Endothelial cell of umbilical vein (primary cell): ENCODE data around the gene RGS19. TPM values are rescaled to one million over a fixed set of nuclear protein-coding genes. Genes with fewer than 3 reads are reported as not detected.

Experiments used
- BruUV-seq: library from RNA; stranded (reverse); fragments of 400-500 nt; replicated peaks from 2 replicates; lab custom pipeline; 2021; lab: Mats Ljungman, UMichigan
- CTCF ChIA-PET: fragments of 300-600, 350-600 bp; sonication (Branson Sonifier 250); formaldehyde crosslinking; loops from one replicate; lab custom pipeline; 2021; ENCODE audit warnings: antibody characterized with exemption, inconsistent platforms; lab: Charles Lee
- POLR2A ChIA-PET: fragments of 300-600, 350-600 bp; sonication (Branson Sonifier 250); formaldehyde crosslinking; loops from one replicate; lab custom pipeline; 2021; ENCODE audit warnings: antibody characterized with exemption, inconsistent platforms; lab: Charles Lee
- DNase-seq: peaks from one replicate; pipeline ENCODE4 v3.0.0-alpha.2; 2011; ENCODE audit warnings: low read depth, low spot score
- FAIRE-seq: peaks from 2 replicates; lab custom pipeline; 2011; peaks lifted over from hg19 to GRCh38; lab: Jason Lieb, UNC
- H2AFZ ChIP-seq: 2 replicates; pipeline ENCODE4 v1.6.0; 2012; ENCODE audit warnings: low read depth, low read length, control low read depth, inconsistent platforms
- H3K27ac ChIP-seq: 2 replicates; pipeline ENCODE4 v1.5.1; 2011; ENCODE audit warnings: low read depth, mild to moderate bottlenecking, control low read depth, low read length, moderate library complexity; ENCODE audit not compliant: insufficient read depth
- H3K27me3 ChIP-seq, 2 experiments: 2 replicates each; pipeline versions ENCODE4 v1.6.0 to v1.6.1; 2011; ENCODE audit warnings: low read length in 2 of 2, mixed read lengths in 1 of 2; ENCODE audit not compliant: control insufficient read depth in 2 of 2, insufficient read depth in 2 of 2
- H3K36me3 ChIP-seq, 2 experiments: 2 replicates in 1 of 2; 3 replicates in 1 of 2; pipeline ENCODE4 v1.5.1; 2011; ENCODE audit warnings: low read length in 2 of 2, mild to moderate bottlenecking in 1 of 2, moderate library complexity in 1 of 2; ENCODE audit not compliant: control insufficient read depth in 2 of 2, insufficient read depth in 2 of 2; ENCODE audit errors: extremely low read depth in 1 of 2
- H3K4me1 ChIP-seq: 3 replicates; pipeline ENCODE4 v1.5.1; 2011; ENCODE audit warnings: mild to moderate bottlenecking, low read length; ENCODE audit not compliant: control insufficient read depth, insufficient read depth; ENCODE audit errors: extremely low read depth
- H3K4me2 ChIP-seq: 2 replicates; pipeline ENCODE4 v1.6.1; 2011; ENCODE audit warnings: low read length, control low read depth, mixed read lengths; ENCODE audit not compliant: insufficient read depth
- H3K4me3 ChIP-seq, 3 experiments: fragments of 200-600 bp in 1 of 3; sonication (generic), shearing (Covaris generic) in 1 of 3; replicated peaks in 1 of 3; 2 replicates each; pipeline ENCODE4 v1.5.1; 2011 to 2016; ENCODE audit warnings: control low read depth in 3 of 3, low read length in 3 of 3, mild to moderate bottlenecking in 2 of 3, inconsistent platforms in 1 of 3, low read depth in 1 of 3, moderate library complexity in 1 of 3; ENCODE audit not compliant: insufficient read depth in 1 of 3
- H3K79me2 ChIP-seq: 2 replicates; pipeline ENCODE4 v1.6.0; 2012; ENCODE audit warnings: low read length, inconsistent platforms; ENCODE audit not compliant: control insufficient read depth, insufficient read depth
- H3K9ac ChIP-seq: replicated peaks from 2 replicates; pipeline ENCODE3; 2011; ENCODE audit warnings: low read length, control low read depth; ENCODE audit not compliant: insufficient read depth; ENCODE audit errors: extremely low read depth
- H3K9me1 ChIP-seq: replicated peaks from 3 replicates; pipeline ENCODE4 v1.6.0; 2011; ENCODE audit warnings: mild to moderate bottlenecking, low read length; ENCODE audit not compliant: control insufficient read depth, insufficient read depth; ENCODE audit errors: extremely low read depth
- H3K9me3 ChIP-seq: replicated peaks from 2 replicates; pipeline ENCODE4 v1.5.1; 2012; ENCODE audit warnings: low read length, inconsistent platforms; ENCODE audit not compliant: control insufficient read depth, insufficient read depth
- H4K20me1 ChIP-seq: replicated peaks from 2 replicates; pipeline ENCODE3; 2011; ENCODE audit warnings: mild to moderate bottlenecking, low read length; ENCODE audit not compliant: control insufficient read depth, insufficient read depth; ENCODE audit errors: extremely low read depth
- CTCF ChIP-seq, 2 donors: IDR thresholded peaks; 1 replicate in 1 of 2; 2 replicates in 1 of 2; pipeline ENCODE4 v1.5.1; 2011; ENCODE audit warnings: low read length in 2 of 2, mild to moderate bottlenecking in 2 of 2, moderate library complexity in 2 of 2, control low read depth in 1 of 2, inconsistent platforms in 1 of 2, low read depth in 1 of 2; ENCODE audit not compliant: insufficient read depth in 1 of 2; ENCODE audit errors: extremely low read depth in 1 of 2
- EZH2 ChIP-seq: IDR thresholded peaks from 2 replicates; pipeline ENCODE4 v1.6.1; 2012; ENCODE audit warnings: borderline replicate concordance, low read depth, mild to moderate bottlenecking, moderate library complexity, low read length, inconsistent platforms; ENCODE audit not compliant: severe bottlenecking
- FOS ChIP-seq: IDR thresholded peaks from 2 replicates; pipeline ENCODE4 v1.6.1; 2011; ENCODE audit warnings: mild to moderate bottlenecking, low read length, moderate library complexity, borderline replicate concordance; ENCODE audit not compliant: insufficient read depth
- GATA2 ChIP-seq: IDR thresholded peaks from 2 replicates; pipeline ENCODE4 v1.7.0; 2011; ENCODE audit warnings: low read depth, mild to moderate bottlenecking, moderate library complexity, mixed read lengths, low read length; ENCODE audit not compliant: insufficient read length, insufficient read depth
- JUN ChIP-seq: IDR thresholded peaks from 2 replicates; pipeline ENCODE4 v1.6.1; 2011; ENCODE audit warnings: borderline replicate concordance, low read depth; ENCODE audit not compliant: insufficient read length, insufficient read depth
- MAX ChIP-seq: IDR thresholded peaks from 2 replicates; pipeline ENCODE4 v1.6.1; 2011; ENCODE audit not compliant: insufficient read depth, insufficient read length
- MYC ChIP-seq: IDR thresholded peaks from one replicate; pipeline ENCODE4 v1.6.1; 2011; ENCODE audit warnings: mild to moderate bottlenecking, low read depth, low read length
- POLR2A ChIP-seq: IDR thresholded peaks from 2 replicates; pipeline ENCODE4 v1.6.1; 2012; ENCODE audit warnings: low read depth, mild to moderate bottlenecking, control low read depth, low read length
- POLR2AphosphoS5 ChIP-seq: IDR thresholded peaks from 2 replicates; pipeline ENCODE4 v1.6.1; 2012; ENCODE audit warnings: low read depth, mild to moderate bottlenecking, control low read depth, low read length, moderate library complexity; ENCODE audit not compliant: insufficient read depth
- dilution Hi-C: fragments of 300-500 bp; cut with MboI; formaldehyde crosslinking; loops from one replicate; pipeline ENCODE4 v1.15.0; 2019; ENCODE audit warnings: low sequenced_read_pairs; ENCODE audit not compliant: extremely low pct_ligation_motif_present
- intact Hi-C: fragments of 100-400 bp; cut with micrococcal nuclease; formaldehyde crosslinking; loops from one replicate; pipeline ENCODE4 v1.10.0; 2022
- polyA plus RNA-seq, 4 experiments: library from polyadenylated mRNA; depleted of rRNA in 3 of 4; stranded (reverse) in 3 of 4; unstranded in 1 of 4; fragments of >200 nt; gene quantifications; 2 replicates each; pipeline versions ENCODE4 v1.2.1 to v1.2.3, GENCODE V29; 2011 to 2012; ENCODE audit warnings: missing spikeins in 1 of 4
- total RNA-seq: library from RNA; stranded (reverse); gene quantifications from 2 replicates; pipeline ENCODE4 v1.2.3, GENCODE V29; 2021

The RGS19 gene
- total and polyA plus RNA-seq, 2 donors (not counting 3 experiments of a cell fraction or from before 2014, with no cell fraction given), result 27.8 to 33.7 TPM

GRCh38 chr20:64074963-64075362 lies 4.4 kb downstream of the RGS19 start:
- BruUV-seq, result no TSS peak
- CTCF ChIA-PET, result no interaction called here
- peaks cover 0 to 21% of the 10 kb centered on the region in 2 experiments for H3K36me3 ChIP-seq

More at GRCh38 chr20:64074963-64075362, 4.4 kb downstream of the RGS19 start:
- dilution Hi-C loops, result no loop called here
- H3K27me3 ChIP-seq, result no peaks in the 10 kb centered on the region
- H3K4me2 ChIP-seq, result no peak overlapping the region
- FAIRE-seq (no peak), DNase-seq (no peak)
- no peaks in the 10 kb centered on the region for H3K9me3 ChIP-seq
- H3K9ac ChIP-seq, result no peak overlapping the region
- POLR2A ChIA-PET, result no interaction called here
- H3K4me3 ChIP-seq, result no peak overlapping the region
- peaks cover 14% of the 10 kb centered on the region for H3K4me1 ChIP-seq
- no peak overlapping the region for H3K27ac ChIP-seq
- no peaks in the 10 kb centered on the region for H3K9me1 ChIP-seq
- intact Hi-C loops, result no loop called here
- TF ChIP-seq CTCF (IDR thresholded peaks at IDR 0.05; ENCODE audit: extremely low read depth in 1 of 2, insufficient read depth in 1 of 2, low read depth in 1 of 2, low read length in 2 of 2) (no peak), MAX (no peak), POLR2AphosphoS5 (no peak), MYC (no peak), EZH2 (no peak), JUN (no peak), GATA2 (no peak), POLR2A (no peak), FOS (no peak)
- H3K79me2 ChIP-seq, result peaks cover 6% of the 10 kb centered on the region
- no peak overlapping the region for H2AFZ ChIP-seq
- no peaks in the 10 kb centered on the region for H4K20me1 ChIP-seq
